ENCODE measurements around the gene ADGRL4. TPM values are rescaled to one million over a fixed set of nuclear protein-coding genes. Genes with fewer than 3 reads are reported as not detected.

Gene ADGRL4
- total and polyA plus RNA-seq, 9 of the 15 experiments (the other 6 are each of a cell fraction or from before 2014, with no cell fraction given), result not detected

DNA sequence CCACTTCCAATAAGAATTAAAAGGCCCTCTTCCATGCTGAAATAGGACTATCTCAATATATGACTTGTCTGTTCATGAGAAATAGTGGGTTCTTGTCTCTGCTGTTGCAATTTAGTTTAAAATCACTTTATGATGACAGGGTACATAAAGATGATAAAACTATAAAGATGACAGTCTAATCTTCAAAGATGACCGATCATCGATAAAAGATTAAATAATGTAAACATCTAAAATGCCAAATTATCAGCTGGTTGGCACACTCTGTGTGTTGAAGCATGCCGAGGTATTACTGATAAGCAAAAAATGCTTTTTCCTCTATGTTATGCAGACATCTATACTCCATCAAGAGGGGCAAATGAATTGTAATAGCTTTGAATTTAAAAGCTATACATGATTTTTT lies 89.5 kb downstream of the ADGRL4 start:
- H3K36me3 ChIP-seq (ENCODE audit: control insufficient read depth, insufficient read depth, low read length), result no peaks in the 10 kb centered on the region
- no peaks in the 10 kb centered on the region for H3K9me1 ChIP-seq (ENCODE audit: control insufficient read depth, insufficient read depth, low read length)
- H2AFZ ChIP-seq (ENCODE audit: low read depth, low read length), result no peak overlapping the region
- H3K27ac ChIP-seq (ENCODE audit: extremely low read depth, low read depth, low read length), result no peak overlapping the region
- BruUV-seq (replicated peaks), result no TSS peak
- TF ChIP-seq HNRNPLL (IDR thresholded peaks at IDR 0.05; ENCODE audit: low read depth, low read length, poor library complexity, severe bottlenecking), result no peak
- TF ChIP-seq THRAP3 (IDR thresholded peaks at IDR 0.05; ENCODE audit: borderline replicate concordance), result no peak
- no peak for TF ChIP-seq ZNF408 (CRISPR knock-in tag; IDR thresholded peaks at IDR 0.05; ENCODE audit: low read depth)
- H3K4me3 ChIP-seq, result no peak overlapping the region
- DNase-seq (ENCODE audit: extremely low read depth in 1 of 4, low spot score in 3 of 4), result no peak
- ChIA-PET POLR2A (no interaction called here), CTCF (ENCODE audit: low intra/inter-chr PET ratio) (no interaction called here)
- H3K79me2 ChIP-seq (ENCODE audit: control insufficient read depth, insufficient read depth, low read length), result no peaks in the 10 kb centered on the region
- H4K20me1 ChIP-seq (replicated peaks; ENCODE audit: control insufficient read depth, insufficient read depth, low read length), result no peaks in the 10 kb centered on the region
- H3K27me3 ChIP-seq (ENCODE audit: control insufficient read depth in 2 of 2, insufficient read depth in 2 of 2, low read length in 2 of 2), result no peaks in the 10 kb centered on the region
- no peak overlapping the region for H3K9ac ChIP-seq (ENCODE audit: insufficient read depth in 1 of 2, low read depth in 2 of 2, low read length in 2 of 2)
- H3K4me1 ChIP-seq (replicated peaks in 1 of 2; ENCODE audit: control insufficient read depth in 2 of 2, insufficient read depth in 2 of 2, low read length in 2 of 2), result no peaks in the 10 kb centered on the region
- no peak for ATAC-seq
- in situ Hi-C loops (cut with MboI) (no loop called here), intact Hi-C loops (cut with micrococcal nuclease) (no loop called here)
- WGBS (ENCODE audit: insufficient coverage, low coverage, missing lambda C conversion rate), result 4% methylated on average over 3 of the region's 3 CpGs
- H3K9me3 ChIP-seq (replicated peaks; ENCODE audit: control insufficient read depth, insufficient read depth, low read depth, low read length), result 0 out of 2 replicates have a peak, but pooled peaks cover 7% of the 10 kb centered on the region
- no peak for FAIRE-seq
- H3K4me2 ChIP-seq (ENCODE audit: insufficient read depth, low read length), result no peak overlapping the region

DNA sequence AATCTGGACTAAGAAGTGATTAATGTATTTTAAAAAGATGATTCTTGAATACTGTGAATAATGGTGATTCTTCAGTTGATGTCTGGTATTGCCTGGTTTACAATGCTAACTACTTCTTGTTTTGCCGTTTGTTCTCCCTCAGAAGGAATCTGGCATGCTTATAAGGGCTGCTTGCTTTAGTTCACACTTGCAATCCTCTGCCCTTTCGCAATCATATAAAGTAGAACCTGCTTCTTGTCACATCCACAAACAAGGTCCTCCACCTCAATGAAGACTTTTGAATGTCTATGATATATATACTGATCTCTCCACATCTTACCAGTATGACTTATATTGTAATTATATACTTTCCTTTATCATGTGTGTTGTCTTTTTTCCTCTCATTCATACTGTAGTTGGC lies 92.6 kb downstream of the ADGRL4 start:
- Histone ChIP-seq H3K4me3 (no peak overlapping the region), H3K9ac (ENCODE audit: insufficient read depth in 1 of 2, low read depth in 2 of 2, low read length in 2 of 2) (no peak overlapping the region), H2AFZ (ENCODE audit: low read depth, low read length) (no peak overlapping the region), H3K4me1 (replicated peaks in 1 of 2; ENCODE audit: control insufficient read depth in 2 of 2, insufficient read depth in 2 of 2, low read length in 2 of 2) (no peaks in the 10 kb centered on the region), H4K20me1 (replicated peaks; ENCODE audit: control insufficient read depth, insufficient read depth, low read length) (no peaks in the 10 kb centered on the region), H3K4me2 (ENCODE audit: insufficient read depth, low read length) (no peak overlapping the region), H3K36me3 (ENCODE audit: control insufficient read depth, insufficient read depth, low read length) (no peaks in the 10 kb centered on the region), H3K9me3 (replicated peaks; ENCODE audit: control insufficient read depth, insufficient read depth, low read depth, low read length) (0 out of 2 replicates have a peak, but pooled peaks cover 5% of the 10 kb centered on the region), H3K27me3 (ENCODE audit: control insufficient read depth in 2 of 2, insufficient read depth in 2 of 2, low read length in 2 of 2) (no peaks in the 10 kb centered on the region), H3K9me1 (ENCODE audit: control insufficient read depth, insufficient read depth, low read length) (no peaks in the 10 kb centered on the region), H3K79me2 (ENCODE audit: control insufficient read depth, insufficient read depth, low read length) (no peaks in the 10 kb centered on the region), H3K27ac (ENCODE audit: extremely low read depth, low read depth, low read length) (no peak overlapping the region)
- ChIA-PET POLR2A (no interaction called here), CTCF (ENCODE audit: low intra/inter-chr PET ratio) (no interaction called here)
- WGBS (ENCODE audit: insufficient coverage, low coverage, missing lambda C conversion rate), result 0% methylated on average over 2 of the region's 2 CpGs
- intact Hi-C loops (cut with micrococcal nuclease), result no loop called here
- FAIRE-seq (no peak), ATAC-seq (no peak), DNase-seq (ENCODE audit: extremely low read depth in 1 of 4, low spot score in 3 of 4) (no peak)
- BruUV-seq (replicated peaks), result no TSS peak
- in situ Hi-C loops (cut with MboI), result no loop called here
- TF ChIP-seq CCNT2 (IDR thresholded peaks at IDR 0.05; ENCODE audit: borderline replicate concordance, extremely low read depth, insufficient read length, low read depth, low read length) (no peak), CTBP1 (IDR thresholded peaks at IDR 0.05; ENCODE audit: borderline replicate concordance) (no peak), NFYB (IDR thresholded peaks at IDR 0.05; ENCODE audit: extremely low read depth, insufficient read length) (no peak), HOXB6 (CRISPR knock-in tag; IDR thresholded peaks at IDR 0.05; ENCODE audit: borderline replicate concordance) (no peak), ZKSCAN8 (CRISPR knock-in tag; IDR thresholded peaks at IDR 0.05) (no peak), RCOR1 (IDR thresholded peaks at IDR 0.05; ENCODE audit: borderline replicate concordance in 1 of 2, low read depth in 2 of 2, low read length in 2 of 2) (no peak), KLF16 (IDR thresholded peaks at IDR 0.05) (no peak), TFAM (CRISPR knock-in tag; conservative IDR thresholded peaks at IDR 0.05) (no peak), IRF2 (CRISPR knock-in tag; IDR thresholded peaks at IDR 0.05) (no peak), HIVEP1 (CRISPR knock-in tag; IDR thresholded peaks at IDR 0.05) (no peak), ZC3H4 (CRISPR knock-in tag; IDR thresholded peaks at IDR 0.05; ENCODE audit: borderline replicate concordance) (no peak)
- TF ChIP-seq, protein P1, sequence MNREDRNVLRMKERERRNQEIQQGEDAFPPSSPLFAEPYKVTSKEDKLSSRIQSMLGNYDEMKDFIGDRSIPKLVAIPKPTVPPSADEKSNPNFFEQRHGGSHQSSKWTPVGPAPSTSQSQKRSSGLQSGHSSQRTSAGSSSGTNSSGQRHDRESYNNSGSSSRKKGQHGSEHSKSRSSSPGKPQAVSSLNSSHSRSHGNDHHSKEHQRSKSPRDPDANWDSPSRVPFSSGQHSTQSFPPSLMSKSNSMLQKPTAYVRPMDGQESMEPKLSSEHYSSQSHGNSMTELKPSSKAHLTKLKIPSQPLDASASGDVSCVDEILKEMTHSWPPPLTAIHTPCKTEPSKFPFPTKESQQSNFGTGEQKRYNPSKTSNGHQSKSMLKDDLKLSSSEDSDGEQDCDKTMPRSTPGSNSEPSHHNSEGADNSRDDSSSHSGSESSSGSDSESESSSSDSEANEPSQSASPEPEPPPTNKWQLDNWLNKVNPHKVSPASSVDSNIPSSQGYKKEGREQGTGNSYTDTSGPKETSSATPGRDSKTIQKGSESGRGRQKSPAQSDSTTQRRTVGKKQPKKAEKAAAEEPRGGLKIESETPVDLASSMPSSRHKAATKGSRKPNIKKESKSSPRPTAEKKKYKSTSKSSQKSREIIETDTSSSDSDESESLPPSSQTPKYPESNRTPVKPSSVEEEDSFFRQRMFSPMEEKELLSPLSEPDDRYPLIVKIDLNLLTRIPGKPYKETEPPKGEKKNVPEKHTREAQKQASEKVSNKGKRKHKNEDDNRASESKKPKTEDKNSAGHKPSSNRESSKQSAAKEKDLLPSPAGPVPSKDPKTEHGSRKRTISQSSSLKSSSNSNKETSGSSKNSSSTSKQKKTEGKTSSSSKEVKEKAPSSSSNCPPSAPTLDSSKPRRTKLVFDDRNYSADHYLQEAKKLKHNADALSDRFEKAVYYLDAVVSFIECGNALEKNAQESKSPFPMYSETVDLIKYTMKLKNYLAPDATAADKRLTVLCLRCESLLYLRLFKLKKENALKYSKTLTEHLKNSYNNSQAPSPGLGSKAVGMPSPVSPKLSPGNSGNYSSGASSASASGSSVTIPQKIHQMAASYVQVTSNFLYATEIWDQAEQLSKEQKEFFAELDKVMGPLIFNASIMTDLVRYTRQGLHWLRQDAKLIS (CRISPR knock-in tag; IDR thresholded peaks at IDR 0.05), result no peak
